NCI-H524 treated with DMSO at 0.1 percent for 48 hours (cell line): ENCODE measurements around the gene SCARB1.

ENCODE experiments used
- DNase-seq: peaks from one replicate; lab custom pipeline; 2025; lab: John Stamatoyannopoulos, UW

Gene SCARB1

GRCh38 chr12:124745891-124746570 lies 117.6 kb downstream of the SCARB1 start:
- peak; percentile 70 for DNase-seq

DNA sequence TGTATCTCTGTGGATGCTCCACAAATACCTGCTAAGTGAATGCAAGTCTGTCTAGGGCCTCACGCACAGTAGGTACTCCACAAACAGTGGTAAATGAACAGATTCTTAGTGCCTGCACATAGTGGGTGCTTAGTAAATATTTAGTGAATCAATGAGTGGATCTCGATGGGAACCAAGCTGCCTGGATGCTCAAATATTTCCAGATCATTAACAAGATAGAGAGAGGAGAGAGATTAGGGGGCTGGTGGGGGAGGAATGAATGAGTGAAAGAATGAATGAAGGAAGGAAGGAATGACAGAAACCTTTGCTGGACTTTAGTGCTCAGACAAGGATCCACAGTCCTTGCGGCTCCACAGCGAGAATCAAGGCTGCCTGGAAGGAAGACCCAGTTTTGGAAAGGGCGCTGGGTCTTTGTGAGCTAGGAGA lies 118.2 kb downstream of the SCARB1 start:
- no peak for DNase-seq

DNA sequence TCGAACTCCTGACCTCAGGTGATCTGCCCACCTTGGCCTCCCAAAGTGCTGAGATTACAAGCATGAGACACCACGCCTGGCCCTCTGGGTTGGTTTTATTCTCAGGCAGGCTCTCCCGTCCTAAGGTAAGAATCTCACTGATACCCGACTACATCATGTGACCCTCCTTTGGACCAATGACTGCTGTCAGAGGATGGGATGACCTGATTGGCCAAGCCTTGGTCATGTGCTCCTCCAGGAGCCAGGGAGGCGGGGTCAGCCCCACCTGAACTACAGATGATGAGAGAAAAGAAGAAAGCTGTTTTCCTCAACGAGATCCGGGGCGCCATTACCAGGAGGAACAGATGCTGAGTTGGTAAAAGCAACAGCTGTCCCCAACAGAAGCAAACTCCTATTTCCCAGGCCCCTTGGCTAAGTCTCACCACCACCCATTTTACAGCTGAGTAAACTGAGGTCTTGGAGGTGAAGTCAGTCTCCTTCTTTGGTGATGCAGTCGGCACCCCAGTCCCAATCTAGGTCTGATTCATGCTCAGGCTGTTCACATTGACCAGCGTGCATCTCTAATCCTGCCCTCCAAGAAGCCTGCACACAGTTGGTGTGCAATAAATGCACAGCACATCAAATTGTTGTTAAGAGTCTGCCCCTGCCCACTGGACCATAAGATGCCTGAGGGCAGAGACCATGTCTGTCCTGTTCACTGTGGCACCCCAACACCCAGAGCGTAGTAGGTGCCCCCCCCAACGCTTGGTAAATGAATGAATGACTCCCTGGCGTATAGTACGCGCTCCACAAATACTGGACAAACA lies 118.8 kb downstream of the SCARB1 start:
- DNase-seq: peak; percentile 81

- no peak for DNase-seq
Observed at GRCh38 chr12:124744273-124744640, 119.4 kb downstream of the SCARB1 start.

DNA sequence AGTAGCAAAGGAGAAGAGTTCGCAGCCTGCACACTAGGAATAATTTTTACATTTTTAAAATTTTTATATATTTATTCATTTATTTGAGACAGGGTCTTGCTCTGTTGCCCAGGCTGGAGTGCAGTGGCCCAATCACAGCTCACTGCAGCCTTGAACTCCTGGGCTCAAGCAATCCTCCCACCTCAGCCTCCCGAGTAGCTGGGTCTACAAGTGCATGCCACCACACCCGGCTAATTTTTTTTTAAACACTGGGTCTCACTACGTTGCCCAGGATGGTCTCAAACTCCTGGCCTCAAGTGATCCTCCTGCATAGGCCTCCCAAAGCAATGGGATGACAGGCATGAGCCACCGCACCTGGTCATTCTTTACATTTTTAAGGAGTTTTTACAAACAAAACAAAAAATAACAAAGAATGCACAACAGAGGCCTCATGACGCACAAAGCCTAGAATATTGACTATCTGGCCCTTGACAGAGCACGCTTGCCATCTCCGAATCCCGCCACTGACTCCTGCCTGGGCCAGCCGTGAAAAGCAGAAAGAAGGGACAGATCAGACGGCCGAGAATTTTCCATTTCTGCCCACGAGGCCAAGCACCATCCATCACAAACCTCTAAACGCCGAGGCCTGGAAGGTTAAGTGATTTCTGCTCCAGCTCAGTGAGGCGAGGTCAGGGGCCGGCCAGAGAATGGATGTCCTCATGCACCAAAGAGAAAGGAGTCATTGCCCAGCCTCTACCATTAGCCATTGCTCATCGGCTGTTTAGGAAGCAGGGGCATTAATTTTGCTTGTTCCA lies 120.0 kb downstream of the SCARB1 start:
- no peak for DNase-seq

DNA sequence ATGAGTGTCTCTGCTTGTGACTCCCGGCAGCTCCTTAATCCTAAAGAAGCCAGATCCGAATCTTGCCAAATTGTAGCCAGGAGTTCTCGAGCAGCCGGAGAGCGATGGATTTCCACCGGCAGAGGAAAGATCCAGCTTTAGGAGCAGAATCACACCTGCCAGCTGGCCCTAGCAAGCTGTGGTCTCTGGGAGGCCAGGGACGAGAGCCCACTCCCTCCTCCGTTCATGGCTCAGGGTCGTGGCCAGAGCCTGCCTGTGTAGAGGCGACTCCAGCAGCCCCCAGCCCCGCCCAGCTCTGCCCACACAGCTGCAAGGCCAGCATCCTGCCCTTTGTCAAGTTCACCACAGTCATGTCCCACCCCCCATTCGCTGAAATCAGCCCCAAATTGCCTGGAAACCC lies 121.0 kb downstream of the SCARB1 start:
- no peak for DNase-seq

GRCh38 chr12:124742111-124742510 lies 121.6 kb downstream of the SCARB1 start:
- DNase-seq: peak; percentile 60

GRCh38 chr12:124741211-124741610 lies 122.5 kb downstream of the SCARB1 start:
- DNase-seq: no peak

- DNase-seq: no peak
Observed at GRCh38 chr12:124740691-124741137, 123.0 kb downstream of the SCARB1 start.

DNA sequence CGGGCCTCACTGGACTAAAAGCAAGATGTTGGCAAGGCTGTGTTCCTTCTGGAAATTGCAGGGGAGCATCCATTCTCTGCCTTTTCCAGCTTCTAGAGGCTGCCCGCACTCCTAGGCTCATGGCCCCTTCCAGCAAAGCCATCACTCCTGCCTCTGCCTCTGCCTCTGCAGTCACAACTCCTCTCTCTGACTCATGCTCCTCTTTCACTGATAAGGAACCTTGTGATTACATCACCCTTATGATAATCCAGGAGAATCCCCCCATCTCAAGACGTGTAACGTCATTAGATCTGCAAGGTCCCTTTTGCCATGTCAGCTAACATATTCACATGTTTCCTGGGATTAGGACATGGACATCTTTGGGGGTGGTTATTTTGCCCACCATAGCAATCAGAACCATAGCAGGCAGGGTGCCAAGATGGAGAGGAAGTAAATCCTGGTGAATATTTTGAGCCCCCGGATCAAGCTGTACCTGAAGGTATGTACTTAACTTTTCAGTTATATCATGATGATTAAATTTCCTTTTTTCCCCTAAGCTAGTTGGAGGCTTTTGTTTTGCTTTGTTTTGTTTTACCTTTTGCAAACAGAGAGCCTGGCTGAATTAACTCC lies 123.6 kb downstream of the SCARB1 start:
- DNase-seq: no peak

GRCh38 chr12:124738636-124739467 lies 124.8 kb downstream of the SCARB1 start:
- no peak for DNase-seq

GRCh38 chr12:124737772-124738635 lies 125.7 kb downstream of the SCARB1 start:
- no peak for DNase-seq

DNA sequence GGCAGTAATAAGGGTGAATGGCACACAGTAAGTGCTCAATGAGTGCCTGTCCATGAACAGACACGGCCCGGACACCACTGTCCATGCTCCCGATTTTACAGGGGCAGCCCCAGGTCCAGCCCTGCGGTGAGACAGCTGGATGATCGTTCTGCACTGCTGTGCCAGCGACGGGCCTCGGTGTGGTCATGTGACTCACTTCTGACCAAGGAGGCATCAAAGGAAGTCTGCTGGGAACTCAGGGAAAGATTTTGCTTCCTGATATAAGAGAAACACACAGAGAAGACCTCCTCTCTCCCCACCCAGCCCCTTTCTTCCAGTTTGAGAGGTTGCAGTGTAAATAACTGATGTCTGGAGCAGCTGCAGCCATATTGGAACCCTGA lies 126.6 kb downstream of the SCARB1 start:
- no peak for DNase-seq

- no peak for DNase-seq
Observed at GRCh38 chr12:124736115-124737039, 127.3 kb downstream of the SCARB1 start.

GRCh38 chr12:124734224-124734788 lies 129.4 kb downstream of the SCARB1 start:
- peak; percentile 72 for DNase-seq

- no peak for DNase-seq
Observed at GRCh38 chr12:124733086-124733485, 130.6 kb downstream of the SCARB1 start.

GRCh38 chr12:124732275-124733075 lies 131.2 kb downstream of the SCARB1 start:
- no peak for DNase-seq

DNA sequence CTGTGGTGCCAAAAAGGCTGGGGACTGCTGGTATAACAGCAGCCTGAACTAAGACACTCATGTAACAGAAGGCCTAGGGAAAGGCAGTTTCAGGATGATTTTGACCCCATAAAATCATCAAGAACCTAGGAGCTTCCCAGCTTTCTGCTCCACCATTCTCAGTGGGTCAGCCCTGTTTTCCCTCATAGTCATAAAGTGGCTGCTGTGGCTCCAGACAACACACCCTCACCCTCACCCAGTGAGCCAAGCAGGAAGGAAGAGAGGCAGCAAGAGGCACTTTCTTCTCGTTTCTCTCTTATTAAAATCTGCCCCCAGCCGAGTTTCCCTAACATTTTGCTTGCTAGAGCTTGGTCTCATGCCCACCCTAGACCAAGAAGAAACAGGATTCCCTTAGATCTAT lies 131.8 kb downstream of the SCARB1 start:
- no peak for DNase-seq
